Esophagus muscularis mucosa (tissue), 3 donors: ENCODE results near the gene STK10.

Source experiments
- POLR2AphosphoS5 ChIP-seq, 2 donors: sonication (generic); formaldehyde crosslinking; IDR thresholded peaks; one replicate each; pipeline ENCODE4 v1.6.1; 2017; ENCODE audit warnings: antibody characterized with exemption in 2 of 2
- TF ChIP-seq, protein P1 (sequence below), 3 experiments: fragments of 200-600 bp in 2 of 3; fragments of 450-650 bp in 1 of 3; sonication (generic) in 2 of 3; IDR thresholded peaks; one replicate each; pipeline ENCODE4 v1.5.1; 2017 to 2019; ENCODE audit warnings: antibody characterized with exemption in 3 of 3, mild to moderate bottlenecking in 2 of 3, moderate library complexity in 1 of 3

GRCh38 chr5:172008111-172008455 is 179.9 kb downstream of the STK10 start:
- TF ChIP-seq, protein P1, sequence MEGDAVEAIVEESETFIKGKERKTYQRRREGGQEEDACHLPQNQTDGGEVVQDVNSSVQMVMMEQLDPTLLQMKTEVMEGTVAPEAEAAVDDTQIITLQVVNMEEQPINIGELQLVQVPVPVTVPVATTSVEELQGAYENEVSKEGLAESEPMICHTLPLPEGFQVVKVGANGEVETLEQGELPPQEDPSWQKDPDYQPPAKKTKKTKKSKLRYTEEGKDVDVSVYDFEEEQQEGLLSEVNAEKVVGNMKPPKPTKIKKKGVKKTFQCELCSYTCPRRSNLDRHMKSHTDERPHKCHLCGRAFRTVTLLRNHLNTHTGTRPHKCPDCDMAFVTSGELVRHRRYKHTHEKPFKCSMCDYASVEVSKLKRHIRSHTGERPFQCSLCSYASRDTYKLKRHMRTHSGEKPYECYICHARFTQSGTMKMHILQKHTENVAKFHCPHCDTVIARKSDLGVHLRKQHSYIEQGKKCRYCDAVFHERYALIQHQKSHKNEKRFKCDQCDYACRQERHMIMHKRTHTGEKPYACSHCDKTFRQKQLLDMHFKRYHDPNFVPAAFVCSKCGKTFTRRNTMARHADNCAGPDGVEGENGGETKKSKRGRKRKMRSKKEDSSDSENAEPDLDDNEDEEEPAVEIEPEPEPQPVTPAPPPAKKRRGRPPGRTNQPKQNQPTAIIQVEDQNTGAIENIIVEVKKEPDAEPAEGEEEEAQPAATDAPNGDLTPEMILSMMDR (IDR thresholded peaks at IDR 0.05): no peak
- no peak for TF ChIP-seq POLR2AphosphoS5 (IDR thresholded peaks at IDR 0.05)
